Liver (tissue), 9 donors: ENCODE results near the gene MEGF6. TPM values are rescaled to one million over a fixed set of nuclear protein-coding genes. Genes with fewer than 3 reads are reported as not detected.

ENCODE experiments used
- DNase-seq: peaks from one replicate; pipeline ENCODE4 v3.0.0-alpha.2; 2017; ENCODE audit warnings: low spot score
- H3K27ac ChIP-seq, 2 donors: one replicate each; pipeline ENCODE4 v1.7.0; 2013; ENCODE audit warnings: inconsistent platforms in 2 of 2, low read length in 2 of 2, control low read depth in 1 of 2, low read depth in 1 of 2, mild to moderate bottlenecking in 1 of 2
- H3K27me3 ChIP-seq, 4 donors: one replicate each; pipeline versions ENCODE4 v1.6.1 to v1.7.0; 2013; ENCODE audit warnings: low read length in 3 of 4, inconsistent platforms in 1 of 4, mild to moderate bottlenecking in 1 of 4, moderate library complexity in 1 of 4; ENCODE audit not compliant: control insufficient read depth in 4 of 4, insufficient read depth in 4 of 4
- H3K36me3 ChIP-seq, 4 donors: one replicate each; pipeline versions ENCODE4 v1.6.1 to v1.7.0; 2013; ENCODE audit warnings: low read length in 3 of 4, mild to moderate bottlenecking in 3 of 4, low read depth in 1 of 4, moderate library complexity in 1 of 4; ENCODE audit not compliant: control insufficient read depth in 4 of 4, insufficient read depth in 3 of 4
- H3K4me1 ChIP-seq, 4 donors: one replicate each; pipeline versions ENCODE4 v1.6.1 to v1.7.0; 2013; ENCODE audit warnings: low read length in 3 of 4, mild to moderate bottlenecking in 3 of 4, moderate library complexity in 1 of 4; ENCODE audit not compliant: control insufficient read depth in 4 of 4, insufficient read depth in 4 of 4
- H3K4me3 ChIP-seq, 3 donors: one replicate each; pipeline versions ENCODE4 v1.6.1 to v1.7.0; 2013; ENCODE audit warnings: low read length in 3 of 3, control low read depth in 1 of 3, low read depth in 1 of 3, mild to moderate bottlenecking in 1 of 3
- H3K9ac ChIP-seq, 2 donors: one replicate each; pipeline ENCODE4 v1.7.0; 2013; ENCODE audit warnings: low read length in 2 of 2, mild to moderate bottlenecking in 2 of 2, moderate library complexity in 2 of 2, control low read depth in 1 of 2, low read depth in 1 of 2
- H3K9me3 ChIP-seq, 4 donors: one replicate each; pipeline versions ENCODE4 v1.6.1 to v1.7.0; 2013; ENCODE audit warnings: low read length in 3 of 4; ENCODE audit not compliant: control insufficient read depth in 4 of 4
- EGR1 ChIP-seq, 2 donors: IDR thresholded peaks; 2 replicates each; pipeline ENCODE4 v1.6.1; 2016 to 2018; ENCODE audit warnings: antibody characterized with exemption in 2 of 2, low read depth in 2 of 2
- FOXA1 ChIP-seq: IDR thresholded peaks from 2 replicates; pipeline ENCODE4 v1.6.1; 2016; ENCODE audit warnings: antibody characterized with exemption
- FOXA2 ChIP-seq: IDR thresholded peaks from 2 replicates; pipeline ENCODE4 v1.6.1; 2016; ENCODE audit warnings: antibody characterized with exemption
- GABPA ChIP-seq, 2 donors: IDR thresholded peaks in 1 of 2; conservative IDR thresholded peaks in 1 of 2; 2 replicates each; pipeline ENCODE4 v1.6.1; 2016; ENCODE audit warnings: antibody characterized with exemption in 2 of 2, mild to moderate bottlenecking in 1 of 2, moderate library complexity in 1 of 2
- HNF4G ChIP-seq: IDR thresholded peaks from 2 replicates; pipeline ENCODE4 v1.6.1; 2016; ENCODE audit warnings: antibody characterized with exemption
- JUND ChIP-seq, 2 donors: IDR thresholded peaks; 2 replicates each; pipeline ENCODE4 v1.6.1; 2016; ENCODE audit warnings: antibody characterized with exemption in 2 of 2
- MAX ChIP-seq: IDR thresholded peaks from 2 replicates; pipeline ENCODE4 v1.6.1; 2016; ENCODE audit warnings: antibody characterized with exemption
- NR2F2 ChIP-seq: IDR thresholded peaks from 2 replicates; pipeline ENCODE4 v1.6.1; 2016; ENCODE audit warnings: antibody characterized with exemption
- RAD21 ChIP-seq, 2 donors: IDR thresholded peaks; 2 replicates each; pipeline ENCODE4 v1.6.1; 2016; ENCODE audit warnings: antibody characterized with exemption in 2 of 2, mild to moderate bottlenecking in 2 of 2
- RXRA ChIP-seq, 2 donors: IDR thresholded peaks; 2 replicates each; pipeline ENCODE4 v1.6.1; 2017 to 2018; ENCODE audit warnings: antibody characterized with exemption in 2 of 2, mild to moderate bottlenecking in 1 of 2
- SP1 ChIP-seq: IDR thresholded peaks from 2 replicates; pipeline ENCODE4 v1.6.1; 2018; ENCODE audit warnings: antibody characterized with exemption, mild to moderate bottlenecking
- TAF1 ChIP-seq: conservative IDR thresholded peaks from 2 replicates; pipeline ENCODE4 v1.6.1; 2016; ENCODE audit warnings: antibody characterized with exemption, mild to moderate bottlenecking
- YY1 ChIP-seq: IDR thresholded peaks from 2 replicates; pipeline ENCODE4 v1.6.1; 2016; ENCODE audit warnings: antibody characterized with exemption, mild to moderate bottlenecking
- WGBS: extraction: QIAGEN DNeasy Blood & Tissue Kit; methylation state at CpG from one replicate; pipeline ENCODE4 v1.1.7; 2013; 5-methylcytosine and 5-hydroxymethylcytosine counted together
- polyA plus RNA-seq, 2 donors: library from polyadenylated mRNA; stranded (reverse) in 1 of 2; unstranded in 1 of 2; fragments of 200-250 nt in 1 of 2; fragments of >200 nt in 1 of 2; fragmentation: Nextera tagmentation in 1 of 2; extraction: Ambion mirVana in 1 of 2; gene quantifications; one replicate each; pipeline versions ENCODE4 v1.2.1 to v1.2.3, GENCODE V29; 2013 to 2015
- total RNA-seq, 2 donors: library from RNA; depleted of rRNA; stranded (reverse); fragments of >200 nt; gene quantifications; one replicate each; pipeline ENCODE4 v1.2.3, GENCODE V29; 2014
- TF ChIP-seq, protein P1 (sequence below): IDR thresholded peaks from 2 replicates; pipeline ENCODE4 v1.6.1; 2016; ENCODE audit warnings: antibody characterized with exemption, mild to moderate bottlenecking
- TF ChIP-seq, protein P2 (sequence below): IDR thresholded peaks from 2 replicates; pipeline ENCODE4 v1.6.1; 2016; ENCODE audit warnings: antibody characterized with exemption
- TF ChIP-seq, protein P3 (sequence below): IDR thresholded peaks from 2 replicates; pipeline ENCODE4 v1.6.1; 2016; ENCODE audit warnings: antibody characterized with exemption
- TF ChIP-seq, protein P4 (sequence below): fragments of 150-350 bp; IDR thresholded peaks from 2 replicates; pipeline ENCODE4 v1.5.1; 2017; ENCODE audit warnings: improper control_type of control experiment, low read depth, low read length; ENCODE audit not compliant: missing input control
- donor health status: healthy.
- donor health status: healthy.
- donor health status: healthy.
- donor health status: healthy.
- donor health status: healthy.

MEGF6 gene
- total and polyA plus RNA-seq, 4 donors, result 1.3 to 11.0 (median 4.0) TPM

- Histone ChIP-seq H3K27ac (no peak overlapping the region), H3K4me1 (peaks cover 6 to 19% (median 17%) of the 10 kb centered on the region in 4 donors), H3K9me3 (no peaks in the 10 kb centered on the region), H3K27me3 (peaks cover 0 to 12% (median 6%) of the 10 kb centered on the region in 4 donors), H3K36me3 (no peaks in the 10 kb centered on the region), H3K4me3 (no peak overlapping the region), H3K9ac (no peak overlapping the region)
- 92% methylated on average over 22 of the region's 22 CpGs for WGBS
- no peak for DNase-seq
- TF ChIP-seq, protein P1, sequence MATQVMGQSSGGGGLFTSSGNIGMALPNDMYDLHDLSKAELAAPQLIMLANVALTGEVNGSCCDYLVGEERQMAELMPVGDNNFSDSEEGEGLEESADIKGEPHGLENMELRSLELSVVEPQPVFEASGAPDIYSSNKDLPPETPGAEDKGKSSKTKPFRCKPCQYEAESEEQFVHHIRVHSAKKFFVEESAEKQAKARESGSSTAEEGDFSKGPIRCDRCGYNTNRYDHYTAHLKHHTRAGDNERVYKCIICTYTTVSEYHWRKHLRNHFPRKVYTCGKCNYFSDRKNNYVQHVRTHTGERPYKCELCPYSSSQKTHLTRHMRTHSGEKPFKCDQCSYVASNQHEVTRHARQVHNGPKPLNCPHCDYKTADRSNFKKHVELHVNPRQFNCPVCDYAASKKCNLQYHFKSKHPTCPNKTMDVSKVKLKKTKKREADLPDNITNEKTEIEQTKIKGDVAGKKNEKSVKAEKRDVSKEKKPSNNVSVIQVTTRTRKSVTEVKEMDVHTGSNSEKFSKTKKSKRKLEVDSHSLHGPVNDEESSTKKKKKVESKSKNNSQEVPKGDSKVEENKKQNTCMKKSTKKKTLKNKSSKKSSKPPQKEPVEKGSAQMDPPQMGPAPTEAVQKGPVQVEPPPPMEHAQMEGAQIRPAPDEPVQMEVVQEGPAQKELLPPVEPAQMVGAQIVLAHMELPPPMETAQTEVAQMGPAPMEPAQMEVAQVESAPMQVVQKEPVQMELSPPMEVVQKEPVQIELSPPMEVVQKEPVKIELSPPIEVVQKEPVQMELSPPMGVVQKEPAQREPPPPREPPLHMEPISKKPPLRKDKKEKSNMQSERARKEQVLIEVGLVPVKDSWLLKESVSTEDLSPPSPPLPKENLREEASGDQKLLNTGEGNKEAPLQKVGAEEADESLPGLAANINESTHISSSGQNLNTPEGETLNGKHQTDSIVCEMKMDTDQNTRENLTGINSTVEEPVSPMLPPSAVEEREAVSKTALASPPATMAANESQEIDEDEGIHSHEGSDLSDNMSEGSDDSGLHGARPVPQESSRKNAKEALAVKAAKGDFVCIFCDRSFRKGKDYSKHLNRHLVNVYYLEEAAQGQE, result no peak
- TF ChIP-seq GABPA (IDR thresholded peaks at IDR 0.05 in 1 of 2, conservative IDR thresholded peaks at IDR 0.05 in 1 of 2) (no peak), YY1 (no peak), TAF1 (no peak), FOXA2 (no peak), MAX (no peak)
- TF ChIP-seq, protein P2, sequence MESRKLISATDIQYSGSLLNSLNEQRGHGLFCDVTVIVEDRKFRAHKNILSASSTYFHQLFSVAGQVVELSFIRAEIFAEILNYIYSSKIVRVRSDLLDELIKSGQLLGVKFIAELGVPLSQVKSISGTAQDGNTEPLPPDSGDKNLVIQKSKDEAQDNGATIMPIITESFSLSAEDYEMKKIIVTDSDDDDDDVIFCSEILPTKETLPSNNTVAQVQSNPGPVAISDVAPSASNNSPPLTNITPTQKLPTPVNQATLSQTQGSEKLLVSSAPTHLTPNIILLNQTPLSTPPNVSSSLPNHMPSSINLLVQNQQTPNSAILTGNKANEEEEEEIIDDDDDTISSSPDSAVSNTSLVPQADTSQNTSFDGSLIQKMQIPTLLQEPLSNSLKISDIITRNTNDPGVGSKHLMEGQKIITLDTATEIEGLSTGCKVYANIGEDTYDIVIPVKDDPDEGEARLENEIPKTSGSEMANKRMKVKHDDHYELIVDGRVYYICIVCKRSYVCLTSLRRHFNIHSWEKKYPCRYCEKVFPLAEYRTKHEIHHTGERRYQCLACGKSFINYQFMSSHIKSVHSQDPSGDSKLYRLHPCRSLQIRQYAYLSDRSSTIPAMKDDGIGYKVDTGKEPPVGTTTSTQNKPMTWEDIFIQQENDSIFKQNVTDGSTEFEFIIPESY, result no peak
- TF ChIP-seq, protein P3, sequence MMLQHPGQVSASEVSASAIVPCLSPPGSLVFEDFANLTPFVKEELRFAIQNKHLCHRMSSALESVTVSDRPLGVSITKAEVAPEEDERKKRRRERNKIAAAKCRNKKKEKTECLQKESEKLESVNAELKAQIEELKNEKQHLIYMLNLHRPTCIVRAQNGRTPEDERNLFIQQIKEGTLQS, result no peak
Measured at GRCh38 chr1:3654549-3655281, 43.4 kb upstream of the MEGF6 start.

DNA sequence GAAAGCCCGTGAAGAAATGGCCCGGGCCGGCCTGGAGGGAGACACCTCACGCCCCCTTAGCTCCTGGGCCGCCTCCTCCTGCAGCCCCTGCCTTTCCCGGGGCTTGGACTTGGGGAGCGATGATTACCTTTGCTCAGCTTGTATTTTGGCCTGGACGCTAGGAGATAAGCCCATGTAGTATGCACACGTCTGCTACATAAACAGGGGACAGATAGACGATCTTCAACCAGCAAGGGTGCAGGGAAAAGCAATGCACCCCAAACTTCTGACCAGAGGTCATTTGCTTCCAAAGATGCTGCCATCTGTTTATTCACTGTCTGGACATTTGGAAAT is 41.9 kb upstream of the MEGF6 start:
- Histone ChIP-seq H3K4me3 (no peak overlapping the region), H3K9ac (no peak overlapping the region), H3K36me3 (no peaks in the 10 kb centered on the region), H3K9me3 (no peaks in the 10 kb centered on the region), H3K27ac (no peak overlapping the region), H3K4me1 (peaks cover 20 to 27% (median 23%) of the 10 kb centered on the region in 4 donors), H3K27me3 (peaks cover 0 to 12% (median 6%) of the 10 kb centered on the region in 4 donors)
- 24% methylated on average over 10 of the region's 10 CpGs for WGBS
- no peak for DNase-seq
- no peak for TF ChIP-seq HNF4G
- TF ChIP-seq NR2F2, result no peak
- TF ChIP-seq MAX, result no peak
- no peak for TF ChIP-seq FOXA2
- TF ChIP-seq, protein P2, result no peak
- TF ChIP-seq, protein P3, result no peak
- TF ChIP-seq RXRA (IDR thresholded peaks at IDR 0.05), result no peak
- no peak for TF ChIP-seq EGR1 (IDR thresholded peaks at IDR 0.05; ENCODE audit: low read depth in 2 of 2)
- TF ChIP-seq GABPA (IDR thresholded peaks at IDR 0.05 in 1 of 2, conservative IDR thresholded peaks at IDR 0.05 in 1 of 2), result no peak
- TF ChIP-seq, protein P4, sequence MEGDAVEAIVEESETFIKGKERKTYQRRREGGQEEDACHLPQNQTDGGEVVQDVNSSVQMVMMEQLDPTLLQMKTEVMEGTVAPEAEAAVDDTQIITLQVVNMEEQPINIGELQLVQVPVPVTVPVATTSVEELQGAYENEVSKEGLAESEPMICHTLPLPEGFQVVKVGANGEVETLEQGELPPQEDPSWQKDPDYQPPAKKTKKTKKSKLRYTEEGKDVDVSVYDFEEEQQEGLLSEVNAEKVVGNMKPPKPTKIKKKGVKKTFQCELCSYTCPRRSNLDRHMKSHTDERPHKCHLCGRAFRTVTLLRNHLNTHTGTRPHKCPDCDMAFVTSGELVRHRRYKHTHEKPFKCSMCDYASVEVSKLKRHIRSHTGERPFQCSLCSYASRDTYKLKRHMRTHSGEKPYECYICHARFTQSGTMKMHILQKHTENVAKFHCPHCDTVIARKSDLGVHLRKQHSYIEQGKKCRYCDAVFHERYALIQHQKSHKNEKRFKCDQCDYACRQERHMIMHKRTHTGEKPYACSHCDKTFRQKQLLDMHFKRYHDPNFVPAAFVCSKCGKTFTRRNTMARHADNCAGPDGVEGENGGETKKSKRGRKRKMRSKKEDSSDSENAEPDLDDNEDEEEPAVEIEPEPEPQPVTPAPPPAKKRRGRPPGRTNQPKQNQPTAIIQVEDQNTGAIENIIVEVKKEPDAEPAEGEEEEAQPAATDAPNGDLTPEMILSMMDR, result no peak
- no peak for TF ChIP-seq YY1
- TF ChIP-seq SP1, result no peak
- no peak for TF ChIP-seq FOXA1
- TF ChIP-seq JUND (IDR thresholded peaks at IDR 0.05), result no peak
- no peak for TF ChIP-seq RAD21 (IDR thresholded peaks at IDR 0.05)
